Left ventricle myocardium inferior (tissue), 1 donor: Measurements from ENCODE around the gene NME3. TPM values are rescaled to one million over a fixed set of nuclear protein-coding genes. Genes with fewer than 3 reads are reported as not detected.

Experiments used
- DNase-seq: peaks from one replicate; pipeline ENCODE4 v3.0.0-alpha.2; 2020
- H3K27ac ChIP-seq: fragments of 200-600 bp; replicated peaks from 2 replicates; pipeline ENCODE4 v1.8.0; 2021
- H3K27me3 ChIP-seq: fragments of 200-600 bp; 2 replicates; pipeline ENCODE4 v1.8.0; 2021; ENCODE audit warnings: low read depth
- H3K36me3 ChIP-seq: fragments of 200-600 bp; 2 replicates; pipeline ENCODE4 v1.8.0; 2021
- H3K4me1 ChIP-seq: fragments of 200-600 bp; 2 replicates; pipeline ENCODE4 v1.8.0; 2021
- H3K4me3 ChIP-seq: fragments of 200-600 bp; 2 replicates; pipeline ENCODE4 v1.8.0; 2021; ENCODE audit warnings: mild to moderate bottlenecking, moderate library complexity
- H3K9me3 ChIP-seq: fragments of 200-600 bp; replicated peaks from 2 replicates; pipeline ENCODE4 v1.8.0; 2021
- intact Hi-C: fragments of 100-400 bp; cut with micrococcal nuclease; formaldehyde crosslinking; loops from one replicate; pipeline ENCODE4 v1.11.0; 2022
- total RNA-seq: library from RNA; stranded (reverse); fragmentation: NEBNext Ultra II Directional; extraction: Animal tissue kit (Norgen Biotek cat#: 25700); gene quantifications from one replicate; pipeline ENCODE4 v1.2.1, GENCODE V29; 2021
- TF ChIP-seq, protein P1 (sequence below): fragments of 200-600 bp; IDR thresholded peaks from 2 replicates; pipeline ENCODE4 v1.8.0; 2021; ENCODE audit warnings: antibody characterized with exemption, mild to moderate bottlenecking, borderline replicate concordance
- donor health status: DM: no; HTN: yes; CAD: no; lungs with severe emphysema.

Gene NME3
- total RNA-seq, 1 donor from 2014 or later = 37.0 TPM

DNA sequence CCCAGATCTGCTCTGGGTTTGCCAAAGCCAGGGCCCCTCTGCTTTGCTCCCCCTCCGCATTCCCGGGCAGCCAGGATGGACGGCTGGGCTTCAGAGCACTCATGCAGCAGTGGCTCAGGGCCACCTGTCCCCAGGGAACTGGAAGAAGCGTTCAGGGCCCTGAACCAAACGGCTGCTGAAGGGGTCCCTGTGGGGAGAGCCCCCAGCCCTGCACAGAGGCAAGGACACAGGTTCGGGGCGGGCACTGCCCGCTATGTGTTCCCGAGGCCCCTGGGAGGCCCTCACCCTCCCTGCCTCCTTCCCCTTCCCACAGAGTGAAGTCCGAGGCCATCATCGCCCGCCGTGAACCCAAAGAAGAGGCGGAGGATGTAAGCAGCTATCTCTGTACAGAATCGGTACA, 10.4 kb downstream of the NME3 start:
- H3K4me3 ChIP-seq = no peak overlapping the region
- H3K9me3 ChIP-seq = no peaks in the 10 kb centered on the region
- H3K4me1 ChIP-seq = no peaks in the 10 kb centered on the region
- H3K27ac ChIP-seq = no peak overlapping the region
- no peaks in the 10 kb centered on the region for H3K27me3 ChIP-seq
- no peak for DNase-seq
- TF ChIP-seq, protein P1, sequence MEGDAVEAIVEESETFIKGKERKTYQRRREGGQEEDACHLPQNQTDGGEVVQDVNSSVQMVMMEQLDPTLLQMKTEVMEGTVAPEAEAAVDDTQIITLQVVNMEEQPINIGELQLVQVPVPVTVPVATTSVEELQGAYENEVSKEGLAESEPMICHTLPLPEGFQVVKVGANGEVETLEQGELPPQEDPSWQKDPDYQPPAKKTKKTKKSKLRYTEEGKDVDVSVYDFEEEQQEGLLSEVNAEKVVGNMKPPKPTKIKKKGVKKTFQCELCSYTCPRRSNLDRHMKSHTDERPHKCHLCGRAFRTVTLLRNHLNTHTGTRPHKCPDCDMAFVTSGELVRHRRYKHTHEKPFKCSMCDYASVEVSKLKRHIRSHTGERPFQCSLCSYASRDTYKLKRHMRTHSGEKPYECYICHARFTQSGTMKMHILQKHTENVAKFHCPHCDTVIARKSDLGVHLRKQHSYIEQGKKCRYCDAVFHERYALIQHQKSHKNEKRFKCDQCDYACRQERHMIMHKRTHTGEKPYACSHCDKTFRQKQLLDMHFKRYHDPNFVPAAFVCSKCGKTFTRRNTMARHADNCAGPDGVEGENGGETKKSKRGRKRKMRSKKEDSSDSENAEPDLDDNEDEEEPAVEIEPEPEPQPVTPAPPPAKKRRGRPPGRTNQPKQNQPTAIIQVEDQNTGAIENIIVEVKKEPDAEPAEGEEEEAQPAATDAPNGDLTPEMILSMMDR = no peak
- peaks cover 81% of the 10 kb centered on the region for H3K36me3 ChIP-seq
- intact Hi-C loops = no loop called here

DNA sequence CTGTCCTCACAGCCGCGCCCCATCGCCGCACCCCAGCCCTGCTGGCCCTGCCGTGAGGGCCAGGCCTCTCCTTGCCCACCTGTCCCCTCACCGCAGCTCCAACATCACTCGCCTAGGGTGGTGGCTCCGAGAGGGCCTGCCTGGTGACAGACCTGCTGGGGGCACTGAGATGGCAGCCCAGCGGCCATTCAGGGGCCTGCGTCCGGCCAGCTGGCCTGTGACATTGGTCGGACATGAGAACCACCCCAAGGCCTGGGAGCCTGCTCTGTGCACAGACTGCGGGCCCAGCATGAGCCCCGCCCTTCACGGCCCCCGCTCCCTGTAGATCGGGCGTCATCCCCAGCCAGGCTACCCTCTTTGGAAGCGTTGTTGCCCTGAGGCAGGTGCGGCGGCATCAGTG, 11.8 kb downstream of the NME3 start:
- no peak overlapping the region for H3K27ac ChIP-seq
- intact Hi-C loops = no loop called here
- peaks cover 79% of the 10 kb centered on the region for H3K36me3 ChIP-seq

DNA sequence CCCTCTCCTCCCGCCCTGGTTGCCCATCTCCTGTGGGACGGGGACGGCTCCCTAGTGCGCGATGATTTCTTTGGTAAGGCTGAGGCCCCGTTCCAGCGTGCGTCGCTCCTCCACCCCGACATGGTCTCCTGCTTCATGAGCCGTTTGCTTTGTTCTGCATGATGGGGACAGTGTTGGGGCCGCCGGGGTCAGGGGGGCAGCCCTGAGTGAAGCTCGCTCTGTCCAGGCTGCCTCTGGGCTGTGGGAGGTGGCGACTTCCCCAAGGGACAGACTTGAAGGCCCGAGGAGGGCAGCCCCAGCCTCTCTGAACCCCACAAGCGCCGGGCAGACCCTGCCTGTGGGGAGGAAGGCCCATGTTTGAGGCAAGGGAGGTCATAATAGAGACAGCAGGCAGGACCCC, 12.4 kb downstream of the NME3 start:
- Histone ChIP-seq H3K4me3 (no peak overlapping the region), H3K9me3 (no peaks in the 10 kb centered on the region), H3K36me3 (peaks cover 81% of the 10 kb centered on the region), H3K4me1 (no peaks in the 10 kb centered on the region), H3K27ac (no peak overlapping the region), H3K27me3 (no peaks in the 10 kb centered on the region)
- intact Hi-C loops = no loop called here
- DNase-seq = no peak
- TF ChIP-seq, protein P1 = no peak

More for the DNA sequence above, 11.8 kb downstream of the NME3 start:
- Histone ChIP-seq H3K27me3 (no peaks in the 10 kb centered on the region), H3K4me1 (no peaks in the 10 kb centered on the region), H3K9me3 (no peaks in the 10 kb centered on the region), H3K4me3 (no peak overlapping the region)
- TF ChIP-seq, protein P1 = no peak
- no peak for DNase-seq

DNA sequence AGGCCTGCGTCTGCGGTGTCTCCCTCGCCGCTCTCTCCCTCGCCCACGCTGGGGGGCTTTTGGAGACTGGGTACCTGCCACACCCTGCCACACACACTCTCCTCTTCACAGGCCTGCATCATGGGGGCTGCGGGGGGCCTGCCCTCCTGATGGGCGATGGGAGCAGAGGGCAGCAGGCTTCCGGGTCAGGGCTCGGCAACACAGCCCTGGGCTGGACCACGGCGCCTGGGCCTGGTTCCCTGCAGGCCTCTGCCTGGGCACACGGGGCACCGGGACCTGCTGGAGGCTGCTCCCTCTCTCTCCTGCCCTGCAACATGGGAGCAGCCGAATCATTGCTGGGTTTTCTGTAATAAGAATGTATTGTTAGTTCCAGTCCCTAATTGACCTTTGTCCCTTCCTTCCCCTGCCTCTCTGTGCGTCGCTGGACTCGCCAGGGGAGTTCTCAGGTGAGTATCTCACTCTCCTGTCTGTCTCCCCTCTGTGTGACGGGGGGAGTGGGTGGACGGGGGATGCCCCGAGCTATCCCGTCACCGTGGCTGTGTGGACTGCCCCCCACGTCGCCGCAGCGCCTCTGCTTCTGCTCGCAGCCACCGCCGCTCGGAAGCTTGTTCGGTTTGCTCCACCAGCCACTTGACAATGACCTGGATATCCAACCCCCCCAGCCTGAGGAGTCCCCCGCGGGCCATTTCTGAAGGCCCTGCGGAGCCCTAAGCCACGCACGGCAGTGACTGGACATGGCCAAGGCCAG, 13.5 kb downstream of the NME3 start:
- intact Hi-C loops = no loop called here
- H3K27ac ChIP-seq = no peak overlapping the region
- no peak for DNase-seq

DNA sequence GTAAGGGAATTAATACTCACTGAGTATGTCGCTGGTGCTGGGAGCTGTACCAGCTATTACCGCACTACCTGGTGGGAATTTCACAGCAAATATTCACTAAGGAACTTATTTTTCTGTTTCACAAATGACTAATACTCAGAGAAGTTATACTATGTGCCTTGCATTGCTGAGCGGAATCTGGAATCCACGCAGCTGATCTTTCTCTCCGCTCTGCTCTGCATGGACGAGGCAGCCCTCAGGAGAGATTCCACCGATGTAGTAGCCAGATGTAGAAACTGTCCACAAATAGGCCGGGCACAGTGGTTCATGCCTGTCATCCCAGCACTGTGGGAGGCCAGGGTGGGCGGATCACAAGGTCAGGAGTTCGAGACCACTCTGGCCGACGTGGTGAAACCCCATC, 17.1 kb downstream of the NME3 start:
- Histone ChIP-seq H3K36me3 (peaks cover 87% of the 10 kb centered on the region), H3K27ac (no peak overlapping the region), H3K27me3 (no peaks in the 10 kb centered on the region), H3K4me1 (no peaks in the 10 kb centered on the region), H3K4me3 (no peak overlapping the region), H3K9me3 (no peaks in the 10 kb centered on the region)
- DNase-seq = no peak
- intact Hi-C loops = no loop called here
- TF ChIP-seq, protein P1 = no peak

More for the DNA sequence above, 13.5 kb downstream of the NME3 start:
- Histone ChIP-seq H3K4me3 (no peak overlapping the region), H3K27me3 (no peaks in the 10 kb centered on the region), H3K36me3 (peaks cover 83% of the 10 kb centered on the region), H3K9me3 (no peaks in the 10 kb centered on the region), H3K4me1 (no peaks in the 10 kb centered on the region)
- TF ChIP-seq, protein P1 = no peak
